HEK293 (cell line): ENCODE results near the gene ARHGEF11.

Experiments used
- CTCF ChIP-seq: fragments of 450-650 bp; formaldehyde crosslinking; IDR thresholded peaks from 2 replicates; pipeline ENCODE4 v1.5.1; 2016; ENCODE audit warnings: missing biosample characterization, missing genetic modification characterization
- GLI4 ChIP-seq: fragments of 450-650 bp; formaldehyde crosslinking; IDR thresholded peaks from 2 replicates; pipeline ENCODE4 v1.5.1; 2016; ENCODE audit warnings: missing biosample characterization, missing genetic modification characterization
- REST ChIP-seq: fragments of 450-650 bp; formaldehyde crosslinking; IDR thresholded peaks from 2 replicates; pipeline ENCODE4 v1.5.1; 2016; ENCODE audit warnings: missing biosample characterization, missing genetic modification characterization
- SCRT1 ChIP-seq: fragments of 450-650 bp; formaldehyde crosslinking; IDR thresholded peaks from 2 replicates; pipeline ENCODE4 v1.5.1; 2016; ENCODE audit warnings: missing biosample characterization, missing genetic modification characterization, borderline replicate concordance
- ZNF560 ChIP-seq: fragments of 450-650 bp; formaldehyde crosslinking; IDR thresholded peaks from 2 replicates; pipeline ENCODE4 v1.5.1; 2017; ENCODE audit warnings: missing biosample characterization, missing genetic modification characterization, borderline replicate concordance
- ZNF707 ChIP-seq: fragments of 450-650 bp; formaldehyde crosslinking; IDR thresholded peaks from 2 replicates; pipeline ENCODE4 v1.5.1; 2016; ENCODE audit warnings: missing biosample characterization, missing genetic modification characterization
- ZNF830 ChIP-seq: fragments of 450-650 bp; IDR thresholded peaks from 2 replicates; pipeline ENCODE4 v1.5.0; 2018; ENCODE audit warnings: missing biosample characterization, missing genetic modification characterization, low read depth, mild to moderate bottlenecking, moderate library complexity

GRCh38 chr1:156923670-156924477 is 121.7 kb downstream of the ARHGEF11 start:
- no peak for TF ChIP-seq CTCF (tag by site-specific recombination)
- TF ChIP-seq ZNF830: no peak
- no peak for TF ChIP-seq ZNF560
- no peak for TF ChIP-seq REST (tag by site-specific recombination)
- no peak for TF ChIP-seq ZNF707 (tag by site-specific recombination)
- no peak for TF ChIP-seq SCRT1 (tag by site-specific recombination)
- TF ChIP-seq GLI4 (tag by site-specific recombination): no peak
